K562 (cell line): ENCODE results near the gene FUT6. TPM values are rescaled to one million over a fixed set of nuclear protein-coding genes. Genes with fewer than 3 reads are reported as not detected.

Experiments
- ATAC-seq: fragments of 200-7000 bp; cut with Tn5 transposase; 3 replicates; pipeline ENCODE4 v1.9.1; 2020; ENCODE audit warnings: moderate library complexity
- BruUV-seq: library from RNA; stranded (reverse); fragments of 400-500 nt; replicated peaks from 2 replicates; lab custom pipeline; 2021; lab: Mats Ljungman, UMichigan
- CTCF ChIA-PET: fragments of 300-600 bp; formaldehyde crosslinking; extraction: SDS; loops from one replicate; lab custom pipeline; 2021; ENCODE audit warnings: low intra/inter-chr PET ratio; lab: Yijun Ruan, JAX
- POLR2A ChIA-PET: fragments of 300-600, 350-650 bp; sonication (Branson Sonifier 250); formaldehyde crosslinking; extraction: SDS; loops from one replicate; lab custom pipeline; 2021; ENCODE audit warnings: antibody characterized with exemption, inconsistent platforms; lab: Yijun Ruan, JAX
- DNase-seq, 4 experiments: peaks; one replicate each; pipeline versions ENCODE4 v3.0.0 to v3.0.0-alpha.2; 2011 to 2018; ENCODE audit warnings: low spot score in 3 of 4, mixed read lengths in 3 of 4; ENCODE audit errors: extremely low read depth in 1 of 4
- FAIRE-seq: peaks from 2 replicates; lab custom pipeline; 2011; peaks lifted over from hg19 to GRCh38; lab: Jason Lieb, UNC
- H2AFZ ChIP-seq: 2 replicates; pipeline ENCODE4 v1.6.0; 2011; ENCODE audit warnings: low read depth, low read length, control low read depth, inconsistent platforms
- H3K27ac ChIP-seq: fragments of 200-600 bp; 3 replicates; pipeline ENCODE4 v1.8.0; 2011; ENCODE audit warnings: low read depth, mild to moderate bottlenecking, control low read depth, inconsistent platforms, low read length, moderate library complexity, mixed read lengths; ENCODE audit errors: extremely low read depth
- H3K27me3 ChIP-seq, 2 experiments: fragments of 300-600 bp in 1 of 2; 2 replicates in 1 of 2; 3 replicates in 1 of 2; pipeline versions ENCODE4 v1.6.0 to v1.8.0; 2011; ENCODE audit warnings: inconsistent platforms in 2 of 2, low read length in 2 of 2, mild to moderate bottlenecking in 1 of 2, mixed read lengths in 1 of 2, moderate library complexity in 1 of 2; ENCODE audit not compliant: control insufficient read depth in 2 of 2, insufficient read depth in 2 of 2
- H3K36me3 ChIP-seq: fragments of 300-600 bp; 3 replicates; pipeline ENCODE4 v1.8.0; 2011; ENCODE audit warnings: mild to moderate bottlenecking, low read length, inconsistent platforms; ENCODE audit not compliant: control insufficient read depth, insufficient read depth
- H3K4me1 ChIP-seq, 2 experiments: fragments of 200-600 bp in 1 of 2; replicated peaks in 1 of 2; 2 replicates in 1 of 2; 3 replicates in 1 of 2; pipeline versions ENCODE4 v1.5.1 to v1.8.0; 2011; ENCODE audit warnings: inconsistent platforms in 2 of 2, low read length in 2 of 2, mild to moderate bottlenecking in 1 of 2, mixed read lengths in 1 of 2, moderate library complexity in 1 of 2; ENCODE audit not compliant: control insufficient read depth in 2 of 2, insufficient read depth in 2 of 2
- H3K4me2 ChIP-seq: 2 replicates; pipeline ENCODE4 v1.6.1; 2011; ENCODE audit warnings: low read length, control low read depth, inconsistent platforms, mixed read lengths; ENCODE audit not compliant: insufficient read depth
- H3K4me3 ChIP-seq: fragments of 200-600 bp; sonication (generic), shearing (Covaris generic); 2 replicates; pipeline ENCODE4 v1.5.1; 2016; ENCODE audit warnings: control low read depth, inconsistent platforms
- H3K79me2 ChIP-seq: fragments of 200-600 bp; 3 replicates; pipeline ENCODE4 v1.8.0; 2011; ENCODE audit warnings: low read length, inconsistent platforms; ENCODE audit not compliant: control insufficient read depth, insufficient read depth
- H3K9ac ChIP-seq, 2 experiments: 2 replicates each; pipeline versions ENCODE4 v1.6.0 to v1.6.1; 2011; ENCODE audit warnings: low read depth in 2 of 2, low read length in 2 of 2, control low read depth in 1 of 2, inconsistent platforms in 1 of 2, mild to moderate bottlenecking in 1 of 2, mixed read lengths in 1 of 2; ENCODE audit not compliant: insufficient read depth in 1 of 2
- H3K9me1 ChIP-seq: one replicate; pipeline ENCODE4 v1.6.0; 2011; ENCODE audit warnings: inconsistent platforms, mild to moderate bottlenecking, low read length, moderate library complexity; ENCODE audit not compliant: control insufficient read depth, insufficient read depth
- H3K9me3 ChIP-seq: replicated peaks from 2 replicates; pipeline ENCODE4 v1.5.1; 2011; ENCODE audit warnings: low read depth, low read length, inconsistent platforms; ENCODE audit not compliant: control insufficient read depth, insufficient read depth
- H4K20me1 ChIP-seq: replicated peaks from 2 replicates; pipeline ENCODE4 v1.6.1; 2011; ENCODE audit warnings: low read length, inconsistent platforms, mixed read lengths; ENCODE audit not compliant: control insufficient read depth, insufficient read depth
- HMG20A ChIP-seq: fragments of 450-650 bp; formaldehyde crosslinking; conservative IDR thresholded peaks from 2 replicates; pipeline ENCODE4 v1.4.0; 2020; ENCODE audit warnings: mild to moderate bottlenecking, mixed read lengths
- POLR2A ChIP-seq: fragments of 450-650 bp; conservative IDR thresholded peaks from 2 replicates; pipeline ENCODE4 v1.6.1; 2016
- POLR2G ChIP-seq: fragments of 200-400 bp; formaldehyde crosslinking; IDR thresholded peaks from 2 replicates; pipeline ENCODE4 v1.6.1; 2017; ENCODE audit warnings: low read depth, mild to moderate bottlenecking, antibody characterized with exemption, low read length, moderate library complexity
- RBFOX2 ChIP-seq: fragments of 200-400 bp; formaldehyde crosslinking; IDR thresholded peaks from 2 replicates; pipeline ENCODE4 v1.6.1; 2017; ENCODE audit warnings: low read depth, mild to moderate bottlenecking, low read length, moderate library complexity
- THRA ChIP-seq: fragments of 450-650 bp; IDR thresholded peaks from 2 replicates; pipeline ENCODE4 v1.6.1; 2017; ENCODE audit warnings: mild to moderate bottlenecking, moderate library complexity
- ZFP36 ChIP-seq: fragments of 150-350 bp; IDR thresholded peaks from 2 replicates; pipeline ENCODE4 v1.6.1; 2018; ENCODE audit warnings: low read length, low read depth; ENCODE audit not compliant: partially characterized antibody
- ZNF449 ChIP-seq: fragments of 250-450 bp; sonication (Bioruptor Pico); IDR thresholded peaks from 2 replicates; pipeline ENCODE4 v1.8.0; 2022; ENCODE audit warnings: moderate library complexity, mild to moderate bottlenecking, inconsistent platforms
- WGBS: fragments of 100-300 bp; shearing (Covaris generic); methylation state at CpG from one replicate; pipeline ENCODE4 v1.1.6; 2016; ENCODE audit warnings: low coverage, mixed read lengths; ENCODE audit not compliant: insufficient coverage; ENCODE audit errors: missing lambda C conversion rate; 5-methylcytosine and 5-hydroxymethylcytosine counted together
- in situ Hi-C: fragments of 300-500 bp; cut with MboI; formaldehyde crosslinking; loops from 4 replicates; pipeline ENCODE4 v1.15.0; 2018; ENCODE audit warnings: inconsistent platforms, mixed read lengths
- intact Hi-C: fragments of 100-400 bp; cut with micrococcal nuclease; formaldehyde crosslinking; loops from 2 replicates; pipeline ENCODE4 v1.14.2; 2022
- polyA plus RNA-seq, 8 experiments: library from polyadenylated mRNA; depleted of rRNA in 4 of 8; stranded (reverse) in 5 of 8; unstranded in 3 of 8; fragments of >200 nt; fragmentation: Nextera tagmentation in 2 of 8; fragmentation: Illumina TruSeq in 1 of 8; extraction: Ambion mirVana in 2 of 8; extraction: Trizol in 1 of 8; gene quantifications; 2 replicates each; pipeline versions ENCODE4 v1.2.1 to v1.2.3, GENCODE V29; 2011 to 2014; ENCODE audit warnings: inconsistent platforms in 1 of 8, missing spikeins in 1 of 8
- total RNA-seq, 7 experiments: library from RNA; depleted of rRNA in 6 of 7; stranded (reverse); fragments of >200 nt in 6 of 7; fragmentation: Illumina TruSeq in 2 of 7; extraction: Trizol in 2 of 7; gene quantifications; 2 replicates each; pipeline versions ENCODE4 v1.2.1 to v1.2.3, GENCODE V29; 2011 to 2021; ENCODE audit warnings: low replicate concordance in 1 of 7

Gene FUT6
- total and polyA plus RNA-seq, 9 of the 15 experiments (the other 6 are each of a cell fraction or from before 2014, with no cell fraction given): 0.04 TPM; not detected in 8

GRCh38 chr19:5782945-5783919, 56.3 kb downstream of the FUT6 start:
- WGBS: 84% methylated on average over 27 of the region's 48 CpGs
- BruUV-seq: no TSS peak
- FAIRE-seq: no peak

More at GRCh38 chr19:5782945-5783919, 56.3 kb downstream of the FUT6 start:
- no peak overlapping the region for H3K4me3 ChIP-seq
- ATAC-seq (peak; percentile 39), DNase-seq (peak in 2 of 4 experiments; percentile 13 to 14)
- H3K27ac ChIP-seq: no peak overlapping the region
- H3K9me3 ChIP-seq: no peaks in the 10 kb centered on the region
- no peaks in the 10 kb centered on the region for H3K79me2 ChIP-seq
- POLR2A ChIA-PET: interaction anchor here (0.5 to 1.1 kb wide), 4 partner anchors 8 to 24 kb away, joined by 3 to 5 read pairs (median 3); partner anchors contain the start of gene DUS3L
- CTCF ChIA-PET: no interaction called here
- intact Hi-C loops: no loop called here
- no peak overlapping the region for H3K4me2 ChIP-seq
- H3K9me1 ChIP-seq: no peaks in the 10 kb centered on the region
- H2AFZ ChIP-seq: no peak overlapping the region
- H4K20me1 ChIP-seq: 0 out of 2 replicates have a peak, but pooled peaks cover 4% of the 10 kb centered on the region
- no peak overlapping the region; a peak in 1 of 4 replicates for H3K9ac ChIP-seq
- H3K36me3 ChIP-seq: peaks cover 49% of the 10 kb centered on the region
- H3K27me3 ChIP-seq: no peaks in the 10 kb centered on the region; a peak in 1 of 5 replicates
- in situ Hi-C loops: no loop called here
- H3K4me1 ChIP-seq: peaks cover 0 to 44% of the 10 kb centered on the region in 2 experiments; a peak in 2 of 5 replicates
- peak; percentile 23; the same call in 1 of the 2 replicates for TF ChIP-seq POLR2A
- TF ChIP-seq ZNF449 (CRISPR knock-in tag): no peak
- peak; percentile 39 for TF ChIP-seq RBFOX2
- no peak for TF ChIP-seq THRA
- TF ChIP-seq ZFP36: no peak
- no peak for TF ChIP-seq HMG20A
- TF ChIP-seq POLR2G: peak; percentile 65
